Trophoblast cell (in vitro differentiated cells and primary cell): ENCODE data around the gene TOMM5.

ENCODE experiments used
- DNase-seq, 2 donors: peaks; one replicate each; pipeline ENCODE4 v3.0.0-alpha.2; 2016
- H2AFZ ChIP-seq: 2 replicates; pipeline ENCODE4 v1.6.1; 2013; ENCODE audit warnings: low read length, moderate library complexity, mild to moderate bottlenecking; ENCODE audit not compliant: insufficient read depth, poor library complexity
- H2AK5ac ChIP-seq: 2 replicates; pipeline ENCODE4 v1.6.1; 2013; ENCODE audit warnings: mild to moderate bottlenecking, low read length
- H2BK120ac ChIP-seq: 2 replicates; pipeline ENCODE4 v1.6.1; 2013; ENCODE audit warnings: low read length, mild to moderate bottlenecking, moderate library complexity; ENCODE audit not compliant: insufficient read depth, poor library complexity
- H2BK12ac ChIP-seq: 2 replicates; pipeline ENCODE4 v1.6.1; 2013; ENCODE audit warnings: mild to moderate bottlenecking, low read length, moderate library complexity
- H2BK5ac ChIP-seq: 2 replicates; pipeline ENCODE4 v1.6.1; 2013; ENCODE audit warnings: low read length, low read depth, moderate library complexity, mild to moderate bottlenecking; ENCODE audit not compliant: poor library complexity
- H3K14ac ChIP-seq: 2 replicates; pipeline ENCODE4 v1.6.1; 2013; ENCODE audit warnings: mild to moderate bottlenecking, low read length
- H3K18ac ChIP-seq: 2 replicates; pipeline ENCODE4 v1.6.1; 2013; ENCODE audit warnings: mild to moderate bottlenecking, low read length
- H3K23ac ChIP-seq: 2 replicates; pipeline ENCODE4 v1.6.1; 2013; ENCODE audit warnings: low read length
- H3K27ac ChIP-seq: 2 replicates; pipeline ENCODE4 v1.5.1; 2013; ENCODE audit warnings: low read depth, mild to moderate bottlenecking, inconsistent platforms, low read length, moderate library complexity
- H3K27me3 ChIP-seq: 2 replicates; pipeline ENCODE4 v1.6.1; 2013; ENCODE audit warnings: inconsistent platforms, mild to moderate bottlenecking, low read length, moderate library complexity; ENCODE audit not compliant: insufficient read depth
- H3K36me3 ChIP-seq, 2 experiments: 1 replicate in 1 of 2; 2 replicates in 1 of 2; pipeline ENCODE4 v1.6.1; 2013; ENCODE audit warnings: low read length in 2 of 2, mild to moderate bottlenecking in 2 of 2, moderate library complexity in 1 of 2; ENCODE audit not compliant: insufficient read depth in 2 of 2, control insufficient read depth in 1 of 2
- H3K4ac ChIP-seq: 2 replicates; pipeline ENCODE4 v1.6.1; 2013; ENCODE audit warnings: low read depth, mild to moderate bottlenecking, low read length, moderate library complexity
- H3K4me1 ChIP-seq, 2 experiments: 1 replicate in 1 of 2; 2 replicates in 1 of 2; pipeline ENCODE4 v1.6.1; 2013; ENCODE audit warnings: low read length in 2 of 2, mild to moderate bottlenecking in 2 of 2, moderate library complexity in 1 of 2; ENCODE audit not compliant: insufficient read depth in 2 of 2, control insufficient read depth in 1 of 2
- H3K4me2 ChIP-seq: 2 replicates; pipeline ENCODE4 v1.6.1; 2013; ENCODE audit warnings: inconsistent platforms, mild to moderate bottlenecking, low read length, moderate library complexity
- H3K4me3 ChIP-seq: 2 replicates; pipeline ENCODE4 v1.5.1; 2013; ENCODE audit warnings: mild to moderate bottlenecking, low read depth, low read length, inconsistent platforms
- H3K79me1 ChIP-seq: one replicate; pipeline ENCODE4 v1.6.1; 2013; ENCODE audit warnings: low read length
- H3K79me2 ChIP-seq: 2 replicates; pipeline ENCODE4 v1.6.1; 2013; ENCODE audit warnings: low read length, mild to moderate bottlenecking; ENCODE audit not compliant: control insufficient read depth, insufficient read depth, poor library complexity
- H3K9ac ChIP-seq: 2 replicates; pipeline ENCODE4 v1.6.1; 2013; ENCODE audit warnings: mild to moderate bottlenecking, low read length
- H3K9me3 ChIP-seq: 2 replicates; pipeline ENCODE4 v1.6.1; 2013; ENCODE audit warnings: low read depth, mild to moderate bottlenecking, control low read depth, inconsistent platforms, low read length; ENCODE audit not compliant: insufficient read depth
- H4K12ac ChIP-seq: 2 replicates; pipeline ENCODE4 v1.6.1; 2013; ENCODE audit warnings: low read depth, mild to moderate bottlenecking, low read length, moderate library complexity
- H4K8ac ChIP-seq: 2 replicates; pipeline ENCODE4 v1.6.1; 2013; ENCODE audit warnings: low read depth, mild to moderate bottlenecking, low read length, moderate library complexity
- H4K91ac ChIP-seq: one replicate; pipeline ENCODE4 v1.6.1; 2013; ENCODE audit warnings: low read depth, mild to moderate bottlenecking, low read length, moderate library complexity
- WGBS: extraction: QIAGEN DNeasy Blood & Tissue Kit; methylation state at CpG from one replicate; pipeline ENCODE4 v1.1.7; 2013; ENCODE audit warnings: missing lambda C conversion rate; ENCODE audit not compliant: insufficient read length, insufficient coverage; ENCODE audit errors: extremely low coverage; 5-methylcytosine and 5-hydroxymethylcytosine counted together

Gene TOMM5

DNA sequence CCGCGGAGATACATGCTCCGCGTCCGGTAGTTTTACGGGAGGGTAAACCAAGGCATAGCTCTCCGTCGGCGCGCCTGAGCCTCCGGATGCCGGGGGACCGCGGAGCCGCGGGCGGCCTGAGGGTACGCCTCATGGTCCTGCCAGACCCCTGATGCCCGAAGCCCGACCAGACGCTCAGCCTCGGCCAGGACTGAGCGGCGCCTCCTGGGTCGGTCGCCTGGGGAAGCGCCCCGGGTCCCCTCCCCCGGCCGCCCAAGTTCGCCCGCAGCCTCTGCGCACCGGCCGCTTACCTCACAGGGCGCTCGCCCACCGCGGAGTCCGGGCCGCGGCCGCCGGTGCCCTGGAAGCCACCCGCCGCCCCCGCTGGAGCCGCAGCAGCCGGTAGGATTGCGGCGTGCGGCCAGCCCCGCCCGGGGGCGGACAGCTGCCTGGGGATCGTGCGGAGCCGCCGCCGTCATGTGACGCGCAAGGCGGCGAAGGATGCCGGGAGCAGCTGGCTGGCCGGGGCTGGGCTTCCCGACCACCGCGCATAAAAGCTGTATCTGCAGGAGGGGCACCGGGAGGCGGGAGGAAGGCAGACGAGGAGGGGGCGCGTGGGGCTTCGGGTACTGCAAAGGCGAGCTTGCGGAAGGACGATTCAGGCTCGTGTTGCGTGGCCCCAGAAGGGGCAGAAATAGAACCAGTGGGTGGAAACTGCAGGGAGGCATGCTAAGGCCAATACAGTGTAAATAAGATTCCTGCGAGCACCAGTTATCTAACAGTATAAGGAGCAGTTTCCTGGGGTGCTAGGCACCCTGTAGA is 16.3 kb downstream of the TOMM5 start, which contains the start of gene FBXO10:
Gene FBXO10 (minus strand): TSS at position 460 of the 801 bp plus-strand sequence. CDS start 34,612 bp downstream, outside the sequence.
- Histone ChIP-seq H4K12ac (peak within 1 kb of the TSS; percentile 87), H2AK5ac (no peak within 1 kb of the TSS), H3K4me1 (peaks cover 10 to 17% of the 10 kb centered on the region in 2 experiments)

DNA sequence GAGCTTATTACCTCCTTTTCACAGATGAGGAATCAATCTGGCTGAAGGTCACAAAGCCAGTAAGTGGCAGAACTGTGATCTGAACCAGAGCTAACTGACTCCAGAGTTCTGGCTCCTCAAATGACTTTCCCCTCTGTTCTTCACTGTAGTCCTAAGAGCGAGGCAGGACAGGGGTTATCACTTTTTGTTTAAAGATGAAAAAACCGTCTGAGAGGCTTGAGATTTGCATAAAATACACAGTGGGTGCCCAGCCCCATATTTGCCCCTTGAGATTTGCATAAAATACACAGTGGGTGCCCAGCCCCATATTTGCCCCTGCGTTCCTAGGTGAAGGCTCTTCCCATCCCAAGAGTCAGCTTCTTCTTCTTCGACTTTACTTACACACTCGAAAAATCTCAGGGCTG is 16.9 kb downstream of the TOMM5 start:
- Histone ChIP-seq H3K14ac (peak overlapping the region; percentile 90), H3K4me1 (peaks cover 10 to 17% of the 10 kb centered on the region in 2 experiments), H4K91ac (peak overlapping the region; percentile 75), H3K79me2 (peaks cover 5% of the 10 kb centered on the region), H3K18ac (peak overlapping the region; percentile 89), H2BK12ac (no peak overlapping the region), H2BK120ac (peak overlapping the region; percentile 80), H3K23ac (no peak overlapping the region), H3K4me3 (peak overlapping the region; percentile 72), H3K4me2 (peak overlapping the region; percentile 98), H2AFZ (peak overlapping the region; percentile 82), H3K9ac (peak overlapping the region; percentile 52), H3K27ac (peak overlapping the region; percentile 50), H4K8ac (peak overlapping the region; percentile 88), H3K27me3 (no peaks in the 10 kb centered on the region), H3K9me3 (no peaks in the 10 kb centered on the region), H3K79me1 (peaks cover 8% of the 10 kb centered on the region), H4K12ac (peak overlapping the region; percentile 77), H3K36me3 (peaks cover under 1% of the 10 kb centered on the region in 2 experiments), H2BK5ac (no peak overlapping the region), H3K4ac (peak overlapping the region; percentile 53), H2AK5ac (no peak overlapping the region)
- DNase-seq: peak in 1 of 2 donors; percentile 16
- no CpG with 5 or more reads among the region's 5 CpGs for WGBS

More for the DNA sequence above, 16.3 kb downstream of the TOMM5 start, which contains the start of gene FBXO10:
- H3K9ac ChIP-seq: peak within 1 kb of the TSS; percentile 52
- peak within 1 kb of the TSS; percentile 72 for H3K4me3 ChIP-seq
- no peak within 1 kb of the TSS for H3K23ac ChIP-seq
- DNase-seq: peak; percentile 59 to 69
- H3K79me2 ChIP-seq: peaks cover 5% of the 10 kb centered on the region
- H3K14ac ChIP-seq: peak within 1 kb of the TSS; percentile 90
- peak within 1 kb of the TSS; percentile 75 for H4K91ac ChIP-seq
- peak within 1 kb of the TSS; percentile 80 for H2BK120ac ChIP-seq
- no peak within 1 kb of the TSS for H2BK12ac ChIP-seq
- H3K27ac ChIP-seq: peak within 1 kb of the TSS; percentile 50
- peak within 1 kb of the TSS; percentile 88 for H4K8ac ChIP-seq
- H3K4ac ChIP-seq: peak within 1 kb of the TSS; percentile 53
- H3K9me3 ChIP-seq: no peaks in the 10 kb centered on the region
- peak within 1 kb of the TSS; percentile 74 for H2BK5ac ChIP-seq
- H3K27me3 ChIP-seq: no peaks in the 10 kb centered on the region
- H3K79me1 ChIP-seq: peaks cover 8% of the 10 kb centered on the region
- peaks cover 2 to 3% of the 10 kb centered on the region in 2 experiments for H3K36me3 ChIP-seq
- peak within 1 kb of the TSS; percentile 98 for H3K4me2 ChIP-seq
- H3K18ac ChIP-seq: peak within 1 kb of the TSS; percentile 89
- no CpG with 5 or more reads among the region's 81 CpGs for WGBS
- peak within 1 kb of the TSS; percentile 82 for H2AFZ ChIP-seq

DNA sequence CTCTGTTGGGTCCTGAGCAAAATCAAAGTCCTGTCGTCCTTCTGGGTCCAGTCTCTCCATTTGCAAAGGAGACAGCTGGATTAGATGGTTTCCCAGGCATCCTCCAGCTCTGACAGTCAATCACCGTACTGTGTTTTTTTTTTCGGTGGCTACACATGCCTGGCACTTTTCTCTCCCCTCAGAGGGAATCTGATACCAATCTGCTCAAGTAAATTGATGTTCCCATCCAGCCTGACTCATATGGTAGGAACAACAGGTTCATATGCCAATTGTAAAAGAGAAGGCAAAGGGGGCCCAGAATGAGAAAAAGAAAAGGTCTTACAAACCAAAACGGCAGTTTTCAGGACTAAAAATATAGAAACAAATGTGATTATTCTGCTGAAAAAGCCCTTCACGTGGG is 17.4 kb downstream of the TOMM5 start:
- no peak overlapping the region for H2AK5ac ChIP-seq
- DNase-seq: no peak
- no peak overlapping the region for H2BK12ac ChIP-seq
- no peak overlapping the region for H3K14ac ChIP-seq
- no peak overlapping the region for H3K4ac ChIP-seq
- peaks cover 10 to 17% of the 10 kb centered on the region in 2 experiments for H3K4me1 ChIP-seq
- H4K12ac ChIP-seq: no peak overlapping the region
- no peak overlapping the region for H3K4me3 ChIP-seq
- no peak overlapping the region for H3K23ac ChIP-seq
- peak overlapping the region; percentile 36 for H3K27ac ChIP-seq
- H3K79me2 ChIP-seq: peaks cover 5% of the 10 kb centered on the region
- no peaks in the 10 kb centered on the region for H3K36me3 ChIP-seq
- peak overlapping the region; percentile 20 for H3K9ac ChIP-seq
- no peak overlapping the region for H4K8ac ChIP-seq
- no CpG with 5 or more reads among the region's 5 CpGs for WGBS
- H3K9me3 ChIP-seq: no peaks in the 10 kb centered on the region
- H3K4me2 ChIP-seq: peak overlapping the region; percentile 98
- H2BK5ac ChIP-seq: no peak overlapping the region
- H3K18ac ChIP-seq: no peak overlapping the region
- H2BK120ac ChIP-seq: no peak overlapping the region
- H4K91ac ChIP-seq: no peak overlapping the region
- no peaks in the 10 kb centered on the region for H3K27me3 ChIP-seq
- H3K79me1 ChIP-seq: peaks cover 8% of the 10 kb centered on the region
- no peak overlapping the region for H2AFZ ChIP-seq

DNA sequence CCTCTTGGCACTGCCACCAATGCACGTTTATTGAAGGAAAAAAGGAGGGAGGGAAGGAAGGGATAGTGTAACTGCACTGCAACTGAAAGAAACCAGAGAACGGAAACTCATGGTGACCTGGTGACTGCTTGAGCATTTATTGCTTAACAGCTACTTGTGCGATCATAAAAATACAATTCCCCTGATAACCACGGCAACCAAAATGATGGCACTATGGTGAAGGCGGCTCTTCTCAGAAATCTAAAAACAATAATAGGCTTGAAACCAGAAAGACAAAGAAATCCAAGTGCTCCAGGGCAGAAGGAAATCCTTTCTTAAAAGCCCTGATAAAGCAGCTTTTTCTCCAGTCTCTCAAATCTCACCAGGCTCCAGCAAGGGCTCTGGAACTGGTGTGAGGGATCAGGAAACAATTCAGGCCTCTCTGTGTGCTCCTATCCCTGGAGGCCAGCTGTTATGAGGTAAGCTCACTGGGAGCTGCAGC is 18.1 kb downstream of the TOMM5 start:
- H2AFZ ChIP-seq: no peak overlapping the region
- no peak overlapping the region for H2BK5ac ChIP-seq
- H3K4me3 ChIP-seq: no peak overlapping the region
- H3K14ac ChIP-seq: no peak overlapping the region
- H4K91ac ChIP-seq: no peak overlapping the region
- H4K8ac ChIP-seq: no peak overlapping the region
- peaks cover 8% of the 10 kb centered on the region for H3K79me1 ChIP-seq
- WGBS: no CpG with 5 or more reads among the region's 5 CpGs
- H3K27me3 ChIP-seq: no peaks in the 10 kb centered on the region
- no peak overlapping the region for H2AK5ac ChIP-seq
- H3K27ac ChIP-seq: peak overlapping the region; percentile 5
- peaks cover 5% of the 10 kb centered on the region for H3K79me2 ChIP-seq
- no peak overlapping the region for H2BK120ac ChIP-seq
- H3K9me3 ChIP-seq: no peaks in the 10 kb centered on the region
- H3K4me2 ChIP-seq: peak overlapping the region; percentile 45
- no peak for DNase-seq
- H3K23ac ChIP-seq: no peak overlapping the region
- H2BK12ac ChIP-seq: no peak overlapping the region
- H3K36me3 ChIP-seq: no peaks in the 10 kb centered on the region
- H4K12ac ChIP-seq: no peak overlapping the region
- H3K18ac ChIP-seq: no peak overlapping the region
- no peak overlapping the region for H3K4ac ChIP-seq
- H3K4me1 ChIP-seq: peaks cover 10 to 17% of the 10 kb centered on the region in 2 experiments
- H3K9ac ChIP-seq: no peak overlapping the region
